AG09309 (cell line): Measurements from ENCODE around the gene PITPNM3.

ENCODE experiments used
- DNase-seq: peaks from one replicate; pipeline ENCODE4 v3.0.0-alpha.2; 2010; ENCODE audit warnings: low read depth
- H3K4me3 ChIP-seq: 2 replicates; pipeline ENCODE4 v1.5.1; 2011; ENCODE audit warnings: mild to moderate bottlenecking, low read depth, low read length, moderate library complexity; ENCODE audit not compliant: control insufficient read depth
- CTCF ChIP-seq: IDR thresholded peaks from 2 replicates; pipeline ENCODE4 v1.5.1; 2011; ENCODE audit warnings: mild to moderate bottlenecking, low read depth, low read length, inconsistent platforms; ENCODE audit not compliant: insufficient read depth, control insufficient read depth; ENCODE audit errors: missing control alignments

Gene PITPNM3

GRCh38 chr17:6554871-6555330 is 1.5 kb downstream of the PITPNM3 start:
- no peak for DNase-seq
- no peak overlapping the region; the same call in 1 of the 2 replicates for H3K4me3 ChIP-seq
- TF ChIP-seq CTCF: no peak

GRCh38 chr17:6554342-6554741 is 2.0 kb downstream of the PITPNM3 start:
- H3K4me3 ChIP-seq: no peak overlapping the region
- TF ChIP-seq CTCF: no peak
- DNase-seq: no peak

- DNase-seq: no peak
- H3K4me3 ChIP-seq: no peak overlapping the region
- no peak for TF ChIP-seq CTCF
Observed at GRCh38 chr17:6551869-6552531, 4.4 kb downstream of the PITPNM3 start.

GRCh38 chr17:6551356-6551755 is 5.0 kb downstream of the PITPNM3 start:
- DNase-seq: no peak
- no peak for TF ChIP-seq CTCF
- no peak overlapping the region for H3K4me3 ChIP-seq

GRCh38 chr17:6549384-6550036 is 6.8 kb downstream of the PITPNM3 start:
- no peak overlapping the region for H3K4me3 ChIP-seq
- no peak for DNase-seq
- no peak for TF ChIP-seq CTCF

GRCh38 chr17:6548578-6549330 is 7.6 kb downstream of the PITPNM3 start:
- TF ChIP-seq CTCF: no peak
- no peak overlapping the region for H3K4me3 ChIP-seq
- DNase-seq: no peak
